AML-193 (cell line): ENCODE data around the gene GLI1.
"Not testable (repeated sequence)": the region's sequence is repeated elsewhere in the genome, so short reads cannot be mapped to it uniquely, and the experiment has no call there.

ENCODE experiments used
- DNase-seq, 2 experiments: peaks; one replicate each; lab custom pipeline; 2025; lab: John Stamatoyannopoulos, UW

The GLI1 gene

DNA sequence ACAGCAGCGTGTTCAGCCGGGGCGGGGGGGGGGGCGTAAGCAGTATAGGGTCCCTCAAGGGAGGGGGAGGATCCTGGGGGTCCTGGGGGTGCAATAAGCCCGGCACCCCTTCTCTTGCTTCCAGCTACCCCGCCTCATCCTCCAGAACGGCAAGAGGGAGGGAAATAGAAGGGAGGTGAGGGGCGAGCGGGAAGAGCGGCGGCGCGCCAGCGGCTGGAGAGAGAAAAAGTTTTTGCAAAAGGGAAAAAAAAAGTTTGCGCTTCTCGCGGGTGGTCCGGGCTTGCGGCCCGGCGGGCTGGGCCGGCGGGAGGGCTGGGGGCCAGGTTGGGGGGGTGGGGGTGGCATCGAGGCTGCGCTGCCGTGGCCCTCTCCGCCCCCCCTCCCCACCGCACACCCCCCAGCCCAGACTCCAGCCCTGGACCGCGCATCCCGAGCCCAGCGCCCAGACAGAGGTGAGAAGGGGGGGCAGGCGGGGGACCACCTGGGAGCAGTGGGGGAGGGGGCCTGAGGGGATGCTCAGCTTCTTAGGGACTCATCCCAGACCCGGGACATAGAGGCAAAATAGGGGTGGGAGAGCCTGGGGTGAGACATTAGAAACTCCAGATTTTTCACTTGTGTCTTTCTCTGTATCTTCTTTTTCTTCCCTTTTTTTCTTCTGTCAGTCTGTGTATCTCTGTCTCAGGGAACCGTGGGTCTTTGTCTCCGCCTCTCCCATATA, at the start of gene GLI1:
Gene GLI1, plus strand, starts transcription at position 36 of the 718 bp plus-strand sequence. CDS start 3,907 bp downstream, outside the sequence.
- no peak for DNase-seq

DNA sequence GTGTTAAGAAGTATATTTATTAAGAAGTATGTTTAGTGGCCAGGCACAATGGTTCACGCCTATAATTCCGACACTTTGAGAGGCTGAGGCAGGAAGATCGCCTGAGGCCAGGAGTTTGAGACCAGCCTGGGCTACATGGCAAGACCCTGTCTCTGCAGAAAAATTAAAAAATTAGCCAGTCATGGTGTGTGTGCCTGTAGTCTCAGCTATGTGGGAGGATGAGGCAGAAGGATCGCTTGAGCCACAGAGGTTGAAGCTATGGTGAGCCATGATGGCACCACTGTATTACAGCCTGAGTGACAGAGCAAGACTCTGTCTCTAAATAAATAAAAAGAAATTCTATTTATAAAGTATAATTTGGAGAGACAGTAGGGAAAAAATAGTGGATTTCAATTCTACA, 49.1 kb upstream of the GLI1 start:
- DNase-seq, result no peak

DNA sequence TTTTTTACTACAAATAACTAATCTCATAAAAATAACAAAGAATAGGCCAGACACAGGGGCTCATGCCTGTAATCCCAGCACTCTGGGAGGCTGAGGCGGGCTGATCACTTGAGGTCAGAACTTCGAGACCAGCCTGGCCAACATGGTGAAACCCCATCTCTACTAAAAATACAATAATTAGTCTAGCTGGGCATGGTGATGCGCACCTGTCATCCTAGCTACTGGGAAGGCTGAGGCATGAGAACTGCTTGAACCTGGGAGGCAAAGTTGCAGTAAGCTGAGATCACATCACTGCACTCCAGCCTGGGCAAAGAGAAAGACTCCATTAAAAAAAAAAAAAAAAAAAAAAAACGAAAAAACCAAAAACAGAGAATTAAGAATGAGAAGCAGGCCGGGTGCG, 45.4 kb upstream of the GLI1 start:
- not testable (repeated sequence) for DNase-seq

DNA sequence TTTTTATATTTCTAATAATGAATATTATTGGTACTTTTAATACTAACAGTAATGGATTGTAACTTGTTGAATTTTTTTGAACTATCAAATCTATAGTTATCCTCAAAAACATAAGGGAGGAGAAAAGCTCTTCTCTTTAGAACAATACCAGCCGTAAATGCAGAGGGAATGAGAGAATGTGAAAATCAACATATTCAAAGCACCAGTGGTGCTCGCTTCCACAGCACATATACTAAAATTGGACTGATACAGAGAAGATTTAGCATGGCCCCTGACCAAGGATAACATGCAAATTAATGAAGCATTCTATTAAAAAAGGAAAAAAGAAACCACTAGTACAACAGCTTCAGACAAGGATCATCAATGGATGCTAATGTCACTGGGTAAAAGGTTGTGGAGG, 44.5 kb upstream of the GLI1 start:
- no peak for DNase-seq

DNA sequence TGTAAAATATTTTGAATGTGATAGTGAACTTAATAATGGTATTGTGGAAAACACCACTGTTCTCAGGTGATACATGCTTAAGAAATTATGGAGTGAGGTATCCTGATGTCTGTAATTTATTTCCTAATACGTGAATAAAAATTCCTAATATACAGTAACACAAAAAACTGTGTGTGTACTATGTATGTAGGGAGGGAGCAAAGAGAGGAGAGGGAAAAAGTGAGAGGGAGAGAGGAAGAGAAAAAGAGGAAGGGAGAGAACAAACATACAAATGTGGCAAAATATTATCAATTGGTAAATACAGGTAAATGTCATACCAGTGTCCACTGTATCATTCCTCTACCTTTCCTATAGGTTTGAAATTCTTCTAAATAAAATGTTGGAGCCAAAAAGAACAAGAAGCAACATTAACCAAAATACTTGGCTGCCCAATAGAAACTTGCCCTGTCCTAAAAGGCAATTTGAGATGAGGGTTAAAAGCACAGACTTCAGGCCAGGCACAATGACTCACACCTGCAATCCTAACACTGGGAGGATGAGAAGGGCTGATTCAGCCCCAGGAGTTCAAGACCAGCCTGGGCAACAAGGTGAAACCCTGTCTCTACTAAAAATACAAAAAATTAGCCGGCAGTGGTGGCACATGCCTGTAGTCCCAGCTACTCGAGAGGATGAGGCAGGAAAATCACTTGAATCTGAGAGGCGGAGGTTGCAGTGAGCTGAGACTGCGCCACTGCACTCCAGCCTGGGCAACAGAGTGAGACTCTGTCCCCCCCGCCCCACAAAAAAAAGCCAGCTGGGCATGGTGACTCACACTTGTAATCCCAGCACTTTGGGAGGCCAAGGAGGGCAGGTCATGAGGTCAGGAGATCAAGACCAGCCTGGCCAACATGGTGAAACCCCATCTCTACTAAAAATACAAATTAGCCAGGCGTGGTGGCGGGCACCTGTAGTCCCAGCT, 43.3 kb upstream of the GLI1 start:
- DNase-seq, result no peak

DNA sequence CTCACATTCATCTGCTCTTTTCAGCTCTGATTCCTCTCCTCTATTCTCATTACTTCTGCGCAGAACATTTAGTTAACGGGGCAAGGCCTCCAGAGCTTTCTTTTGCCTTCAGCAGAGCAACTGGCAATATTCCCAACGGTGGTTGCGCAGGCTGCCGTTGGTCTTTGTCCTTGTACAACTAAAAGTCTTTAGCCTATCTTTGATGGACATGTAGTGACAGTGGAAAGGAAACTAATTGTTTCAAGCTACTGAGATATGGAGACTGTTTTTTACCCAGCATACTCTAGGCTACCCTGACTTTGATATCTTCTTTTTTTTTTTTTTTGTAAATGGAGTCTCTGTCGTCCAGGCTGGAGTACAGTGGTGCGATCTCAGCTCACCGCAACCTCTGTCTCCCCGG, 41.3 kb upstream of the GLI1 start:
- no peak for DNase-seq

DNA sequence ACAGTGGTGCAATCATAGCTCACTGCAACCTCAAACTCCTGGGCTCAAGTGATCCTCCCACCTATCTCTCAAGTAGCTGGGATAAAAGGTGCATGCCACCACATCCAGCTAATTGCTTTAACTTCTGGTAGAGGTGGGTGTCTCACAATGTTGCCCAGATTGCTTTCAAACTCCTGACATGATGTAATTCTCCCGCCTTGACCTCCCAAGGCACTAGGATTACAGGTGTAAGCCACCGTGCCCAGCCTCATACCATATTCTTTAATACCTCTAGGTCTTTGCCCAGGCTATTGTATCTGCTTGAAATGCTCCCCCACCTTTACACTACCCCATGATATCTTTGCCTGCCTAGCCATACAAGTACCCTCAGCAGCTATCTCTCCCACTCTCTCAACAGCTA, 40.1 kb upstream of the GLI1 start:
- DNase-seq, result no peak

DNA sequence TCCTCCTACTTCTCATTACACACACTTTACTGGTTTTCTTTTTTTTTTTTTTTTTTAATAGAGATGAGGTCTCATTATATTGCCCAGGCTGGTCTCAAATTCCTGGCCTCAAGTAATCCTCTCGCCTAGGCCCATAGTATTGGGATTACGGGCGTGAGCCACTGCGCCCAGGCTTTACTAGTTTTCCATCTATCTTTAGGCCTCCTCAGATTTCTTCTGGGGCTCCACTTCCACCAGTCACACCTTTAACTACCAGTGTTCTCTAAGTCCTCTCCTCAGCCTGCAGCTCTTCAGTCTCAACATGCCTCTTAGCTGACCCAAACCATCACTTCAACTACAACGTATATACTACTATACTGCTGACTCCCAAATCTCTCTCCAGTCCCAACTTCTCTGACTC, 39.1 kb upstream of the GLI1 start:
- no peak for DNase-seq

DNA sequence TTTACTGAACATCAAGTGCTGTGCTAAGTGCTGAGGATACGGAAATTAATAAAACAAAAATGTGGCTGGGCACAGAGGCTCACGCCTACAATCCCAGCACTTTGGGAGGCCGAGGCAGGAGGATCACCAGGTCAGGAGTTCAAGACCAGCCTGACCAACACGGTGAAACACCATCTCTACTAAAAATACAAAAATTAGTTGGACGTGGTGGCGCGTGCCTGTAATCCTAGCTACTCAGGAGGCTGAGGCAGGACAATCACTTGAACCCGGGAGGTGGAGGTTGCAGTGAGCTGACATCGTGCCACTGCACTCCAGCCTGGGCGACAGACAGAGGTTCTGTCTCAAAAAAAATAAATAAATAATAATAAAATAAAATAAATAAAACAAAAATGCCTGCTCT, 32.6 kb upstream of the GLI1 start:
- not testable (repeated sequence) for DNase-seq

DNA sequence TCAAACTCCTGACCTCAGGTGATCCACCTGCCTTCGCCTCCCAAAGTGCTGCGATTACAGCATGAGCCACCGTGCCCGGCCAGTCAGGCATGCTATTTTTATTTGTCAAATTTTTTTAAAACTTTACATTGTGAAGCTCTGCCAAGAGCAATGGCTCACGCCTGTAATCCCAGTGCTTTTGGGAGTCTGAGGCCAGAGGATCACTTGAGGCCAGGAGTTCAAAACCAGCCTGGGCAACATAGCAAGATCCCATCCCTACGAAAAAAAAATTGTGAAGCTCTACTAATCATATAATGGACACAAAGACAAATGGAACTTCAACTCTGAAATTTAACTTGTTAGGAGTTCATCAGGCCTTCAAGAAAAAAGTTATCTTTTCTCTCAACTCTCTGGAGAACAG, 30.6 kb upstream of the GLI1 start:
- no peak for DNase-seq

DNA sequence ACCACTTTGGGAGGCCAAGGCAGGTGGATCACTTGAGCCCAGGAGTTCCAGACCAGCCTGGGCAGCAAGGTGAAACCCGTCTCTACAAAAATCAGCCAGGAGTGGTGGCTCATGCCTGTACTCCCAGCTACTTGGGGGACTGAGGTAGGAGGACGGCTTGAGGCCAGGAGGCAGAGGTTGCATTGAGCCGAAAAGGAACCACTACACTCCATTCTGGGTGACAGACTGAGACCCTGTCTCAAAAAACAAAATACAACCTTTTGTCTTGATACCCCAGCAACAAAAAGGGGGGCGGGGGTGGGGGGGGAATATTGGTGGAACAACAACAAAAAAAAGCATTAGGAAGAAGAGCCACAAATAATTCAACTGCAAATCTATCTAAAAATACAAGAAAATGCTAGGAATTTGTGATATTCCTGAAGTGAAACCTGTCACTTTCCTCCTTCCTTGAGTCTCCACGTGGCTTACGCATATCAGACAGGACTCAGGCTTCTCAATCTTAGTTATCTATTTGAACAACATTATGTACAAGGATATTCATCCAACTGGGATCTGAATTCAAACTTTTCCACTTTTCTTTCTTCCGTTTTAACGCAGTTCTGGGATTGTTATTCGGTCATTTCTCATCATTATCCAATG, 30.0 kb upstream of the GLI1 start:
- DNase-seq, result peak in 1 of 2 experiments; percentile 21

DNA sequence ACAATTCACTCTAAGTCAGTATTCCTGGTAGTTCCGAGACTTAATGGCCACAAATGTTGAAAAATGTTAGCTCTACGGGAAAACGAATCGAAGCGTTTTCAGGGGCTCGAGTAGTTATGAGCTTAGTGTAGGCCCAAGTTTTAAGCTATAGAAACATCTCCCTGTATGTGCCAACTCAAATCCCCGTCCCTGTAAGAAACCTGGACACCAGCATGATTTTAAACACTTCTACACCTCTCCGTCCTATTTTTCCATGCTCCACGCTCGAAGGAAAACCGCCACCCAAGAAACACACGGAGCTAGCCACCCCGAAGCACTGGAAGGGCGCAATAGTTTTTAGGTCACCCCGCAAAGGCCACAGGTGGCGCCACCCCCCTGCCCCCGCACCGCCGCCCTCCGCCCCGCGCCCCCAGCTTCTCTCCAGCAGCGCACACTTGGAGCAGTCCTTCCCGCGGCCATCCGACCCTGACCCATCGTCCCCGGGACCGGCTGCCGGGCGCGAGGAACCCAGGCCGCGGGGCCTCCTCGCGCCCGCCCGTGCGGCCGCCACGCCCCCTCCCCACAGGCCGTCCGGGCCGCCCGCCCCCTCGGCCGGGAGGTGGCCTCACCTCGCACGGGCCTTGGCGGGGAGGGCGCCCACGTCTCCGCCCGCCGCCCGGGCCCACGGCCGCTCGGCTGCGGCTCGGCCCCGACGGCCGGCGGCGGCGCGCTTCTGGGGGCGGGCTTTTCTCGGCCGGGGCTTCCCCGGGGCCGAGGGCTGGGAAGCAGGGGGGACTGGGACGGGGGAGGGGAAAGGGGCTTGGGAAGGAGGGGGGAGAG, 29.3 kb upstream of the GLI1 start:
- DNase-seq, result peak in 1 of 2 experiments; percentile 41

DNA sequence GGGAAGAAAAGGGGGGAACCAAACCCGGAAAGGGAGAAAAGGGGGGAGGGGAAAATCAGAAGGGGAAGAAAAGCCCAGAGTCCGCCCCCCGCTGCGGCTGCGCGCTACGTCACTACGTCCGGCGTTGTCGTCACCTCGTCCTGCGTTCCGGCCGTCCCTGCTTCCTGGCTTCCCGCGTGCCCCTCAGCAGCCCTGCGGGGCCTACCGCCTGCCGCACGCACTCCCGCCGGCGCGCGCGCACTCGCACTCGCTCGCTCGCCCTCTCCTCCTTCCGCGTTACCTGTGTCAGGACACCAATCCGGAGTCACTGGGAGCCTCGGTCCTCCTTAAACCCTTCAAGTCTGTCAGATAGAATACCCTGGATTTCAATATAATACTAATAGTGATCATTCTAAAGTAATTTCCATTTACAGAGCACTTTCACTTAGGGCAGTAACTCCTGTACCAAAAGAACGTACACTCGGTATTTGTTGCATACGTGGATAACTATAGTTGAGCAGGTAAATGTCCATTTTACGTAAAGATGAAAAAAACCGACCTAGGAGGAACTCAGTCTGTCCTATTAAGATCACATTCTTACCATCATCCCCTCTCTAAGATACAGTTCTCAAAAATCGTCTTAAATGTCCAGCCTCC, 28.5 kb upstream of the GLI1 start, which contains the start of gene R3HDM2:
Gene R3HDM2, minus strand, starts transcription at position 113 of the 636 bp plus-strand sequence. CDS start 120,615 bp downstream, outside the sequence.
- peak; percentile 87 to 95 for DNase-seq

DNA sequence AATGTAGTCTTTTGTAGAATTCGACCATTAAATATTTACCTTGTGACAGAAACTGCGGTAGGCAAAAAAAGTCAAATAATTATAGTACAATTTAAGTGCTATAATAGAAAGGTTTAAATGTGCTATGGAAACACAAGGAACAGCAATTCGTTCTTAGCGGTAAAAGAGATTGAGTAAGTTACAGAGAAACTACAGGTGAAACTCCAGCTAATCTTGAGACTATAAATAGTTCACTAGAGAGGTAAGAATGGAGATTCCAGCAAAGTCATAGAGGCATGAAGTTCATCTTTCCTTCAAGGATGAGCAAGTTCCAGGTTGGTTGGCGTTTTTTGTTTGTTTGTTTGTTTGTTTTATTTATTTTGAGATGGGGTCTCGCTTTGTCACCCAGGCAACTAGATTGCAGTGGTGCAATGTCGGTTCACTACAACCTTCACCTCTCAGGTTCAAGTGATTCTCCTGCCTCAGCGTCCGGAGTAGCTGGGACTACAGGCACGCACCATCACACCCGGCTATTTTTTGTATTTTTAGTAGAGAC, 27.9 kb upstream of the GLI1 start:
- DNase-seq, result no peak

DNA sequence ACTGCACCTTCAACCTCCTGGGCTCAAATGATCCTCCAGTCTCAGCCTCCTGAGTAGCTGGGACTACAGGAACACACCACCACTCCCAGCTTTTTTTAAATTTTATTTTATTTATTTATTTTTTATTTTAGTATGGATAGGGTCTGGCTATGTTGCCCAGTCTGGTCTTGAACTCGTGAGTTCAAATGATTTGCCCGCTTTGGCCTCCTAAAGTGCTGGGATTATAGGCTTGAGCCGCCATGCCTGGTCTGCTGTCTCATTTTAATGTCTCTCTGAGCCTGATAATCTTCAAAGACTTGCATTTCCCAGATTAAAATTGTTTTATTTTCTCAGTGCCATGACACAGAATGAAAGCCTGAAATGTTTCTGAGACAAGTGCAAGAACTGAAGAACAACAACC, 26.2 kb upstream of the GLI1 start:
- no peak for DNase-seq

DNA sequence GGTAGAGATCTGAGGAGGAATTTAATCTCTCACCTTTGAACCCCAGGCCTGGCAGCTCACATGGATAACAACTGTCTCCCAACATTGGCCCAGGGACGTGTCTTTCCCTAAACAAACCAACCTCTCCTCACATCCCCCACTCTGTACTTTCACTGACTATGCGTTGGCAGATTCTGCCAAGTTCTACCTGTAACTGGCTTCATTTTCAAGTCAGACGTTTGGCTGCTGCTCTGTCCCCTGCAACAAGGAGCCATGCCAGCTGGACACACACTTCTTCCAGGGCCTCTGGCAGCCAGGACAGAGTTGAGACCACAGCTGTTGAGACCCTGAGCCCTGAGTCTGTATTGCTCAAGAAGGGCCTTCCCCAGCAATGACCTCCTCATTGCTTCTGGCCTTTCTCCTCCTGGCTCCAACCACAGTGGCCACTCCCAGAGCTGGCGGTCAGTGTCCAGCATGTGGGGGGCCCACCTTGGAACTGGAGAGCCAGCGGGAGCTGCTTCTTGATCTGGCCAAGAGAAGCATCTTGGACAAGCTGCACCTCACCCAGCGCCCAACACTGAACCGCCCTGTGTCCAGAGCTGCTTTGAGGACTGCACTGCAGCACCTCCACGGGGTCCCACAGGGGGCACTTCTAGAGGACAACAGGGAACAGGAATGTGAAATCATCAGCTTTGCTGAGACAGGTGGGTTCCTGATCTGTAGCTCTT, 24.9 kb upstream of the GLI1 start, which contains the start of gene INHBC:
Gene INHBC, plus strand, starts transcription at position 268 of the 707 bp plus-strand sequence. Its CDS starts 103 bp downstream, at position 371.
- no peak for DNase-seq

DNA sequence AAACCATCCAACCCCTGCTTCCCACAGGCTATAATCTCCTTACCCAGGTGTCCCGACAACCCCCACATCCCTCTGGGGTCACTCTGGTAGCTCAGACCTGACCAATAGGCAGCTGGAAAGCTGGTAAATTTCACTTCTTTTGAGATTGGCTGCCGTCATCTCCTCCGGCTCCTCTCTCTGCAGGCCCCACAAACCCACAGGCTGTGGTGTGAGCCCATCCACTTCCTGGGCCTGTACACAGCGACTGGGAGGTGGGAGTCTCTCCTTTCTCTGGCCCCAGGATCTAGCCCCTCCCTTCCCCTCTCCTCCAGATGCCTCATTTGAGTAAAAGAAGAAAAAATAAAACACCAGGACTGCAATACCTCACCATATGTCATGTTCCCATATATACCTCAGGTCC, 24.3 kb upstream of the GLI1 start:
- DNase-seq, result no peak

DNA sequence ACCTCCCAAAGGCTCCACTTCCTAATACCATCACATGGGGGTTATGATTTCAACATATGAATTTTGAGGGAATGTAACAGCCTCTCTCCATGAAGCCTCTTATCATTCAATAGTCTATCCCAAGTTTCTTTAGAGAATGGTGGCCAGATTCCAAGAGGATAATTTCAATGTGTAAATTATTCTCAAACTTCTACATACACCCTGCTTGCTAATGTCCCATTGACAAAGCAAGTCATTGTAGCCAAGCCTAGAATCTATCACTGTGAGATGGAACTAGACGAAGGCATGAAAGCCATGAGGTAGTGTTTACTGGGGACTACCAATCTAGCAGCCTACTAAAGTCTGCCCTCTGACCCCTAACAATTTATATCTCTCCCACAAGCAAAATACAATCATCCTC, 21.2 kb upstream of the GLI1 start:
- no peak for DNase-seq

DNA sequence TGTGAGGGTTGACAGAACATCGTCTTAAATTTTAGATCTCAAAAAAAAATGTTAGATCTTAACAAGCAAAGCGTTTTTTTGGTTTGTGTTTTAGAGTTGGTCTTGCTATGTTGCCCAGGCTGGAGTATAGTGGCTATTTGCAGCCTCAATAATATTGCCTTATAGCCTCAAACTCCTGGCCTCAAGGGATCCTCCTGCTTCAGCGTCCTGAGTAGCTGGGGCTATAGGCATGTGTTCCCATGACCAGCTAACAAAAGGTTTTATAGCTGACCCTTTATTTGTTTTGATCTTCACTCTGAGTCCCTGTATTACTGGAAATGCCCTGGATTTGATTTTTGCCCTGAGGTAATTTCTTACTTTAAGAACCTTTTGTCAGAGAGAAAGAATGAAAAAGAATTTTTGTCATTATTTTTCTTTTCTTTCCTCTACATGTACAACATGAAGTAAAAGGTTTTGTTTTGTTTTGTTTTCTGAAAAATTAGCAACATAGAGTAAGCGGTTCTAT, 19.8 kb upstream of the GLI1 start:
- no peak for DNase-seq

DNA sequence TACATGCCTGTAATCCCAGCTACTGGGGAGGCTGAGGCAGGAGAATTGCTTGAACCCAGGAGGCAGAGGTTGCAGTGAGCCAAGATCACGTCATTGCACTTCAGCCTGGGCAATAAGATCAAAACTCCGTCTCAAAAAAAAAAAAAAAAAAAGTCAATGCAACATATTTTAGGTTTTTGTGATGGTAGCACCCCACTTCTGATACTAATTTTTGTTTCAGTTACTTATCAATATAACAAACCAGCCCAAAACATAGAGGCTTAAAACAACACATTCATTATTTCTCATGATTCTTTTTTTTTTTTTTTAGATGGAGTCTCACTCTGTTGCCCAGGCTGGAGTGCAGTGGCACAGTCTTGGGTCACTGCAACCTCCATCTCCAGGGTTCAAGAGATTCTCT, 18.2 kb upstream of the GLI1 start:
- DNase-seq, result not testable (repeated sequence)
